Measurements from ENCODE around the gene ADARB2.

DNA sequence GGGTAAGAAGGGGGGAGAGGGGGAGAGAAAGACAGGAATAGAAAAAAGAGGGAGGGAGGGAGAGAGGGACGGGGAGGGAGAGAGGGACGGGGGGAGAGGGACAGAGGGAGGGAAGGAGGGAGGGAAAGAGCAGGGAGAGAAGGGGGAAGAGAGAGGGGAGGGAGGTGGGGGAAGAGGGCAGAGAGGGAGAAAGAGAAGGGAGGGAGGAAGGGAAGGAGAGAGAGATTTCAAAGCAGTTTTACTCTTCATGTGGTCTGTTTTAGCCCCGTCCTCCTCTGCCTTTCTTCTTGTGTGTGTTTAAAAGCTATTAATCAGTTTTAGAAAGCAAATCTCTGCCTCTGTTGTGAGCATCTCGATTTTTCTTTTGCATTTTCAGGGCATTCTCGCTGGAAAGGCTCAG lies 444.2 kb downstream of the ADARB2 start:
- TF ChIP-seq, protein P1, sequence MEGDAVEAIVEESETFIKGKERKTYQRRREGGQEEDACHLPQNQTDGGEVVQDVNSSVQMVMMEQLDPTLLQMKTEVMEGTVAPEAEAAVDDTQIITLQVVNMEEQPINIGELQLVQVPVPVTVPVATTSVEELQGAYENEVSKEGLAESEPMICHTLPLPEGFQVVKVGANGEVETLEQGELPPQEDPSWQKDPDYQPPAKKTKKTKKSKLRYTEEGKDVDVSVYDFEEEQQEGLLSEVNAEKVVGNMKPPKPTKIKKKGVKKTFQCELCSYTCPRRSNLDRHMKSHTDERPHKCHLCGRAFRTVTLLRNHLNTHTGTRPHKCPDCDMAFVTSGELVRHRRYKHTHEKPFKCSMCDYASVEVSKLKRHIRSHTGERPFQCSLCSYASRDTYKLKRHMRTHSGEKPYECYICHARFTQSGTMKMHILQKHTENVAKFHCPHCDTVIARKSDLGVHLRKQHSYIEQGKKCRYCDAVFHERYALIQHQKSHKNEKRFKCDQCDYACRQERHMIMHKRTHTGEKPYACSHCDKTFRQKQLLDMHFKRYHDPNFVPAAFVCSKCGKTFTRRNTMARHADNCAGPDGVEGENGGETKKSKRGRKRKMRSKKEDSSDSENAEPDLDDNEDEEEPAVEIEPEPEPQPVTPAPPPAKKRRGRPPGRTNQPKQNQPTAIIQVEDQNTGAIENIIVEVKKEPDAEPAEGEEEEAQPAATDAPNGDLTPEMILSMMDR (conservative IDR thresholded peaks at IDR 0.05 in 1 of 2, IDR thresholded peaks at IDR 0.05 in 1 of 2; ENCODE audit: low read depth in 1 of 2, low read length in 2 of 2), result no peak
- TF ChIP-seq EZH2 (IDR thresholded peaks at IDR 0.05; ENCODE audit: low read length, missing control alignments), result no peak
